SK-N-SH (cell line): ENCODE measurements around the gene MRPL21. TPM values are rescaled to one million over a fixed set of nuclear protein-coding genes. Genes with fewer than 3 reads are reported as not detected.

Source experiments
- CTCF ChIA-PET: fragments of 300-600, 350-600 bp; formaldehyde crosslinking; extraction: SDS; loops from one replicate; lab custom pipeline; 2021; lab: Yijun Ruan, JAX
- POLR2A ChIA-PET: fragments of 350-600 bp; sonication (Branson Sonifier 250); formaldehyde crosslinking; extraction: SDS; loops from one replicate; lab custom pipeline; 2020; ENCODE audit warnings: antibody characterized with exemption, inconsistent platforms; lab: Yijun Ruan, JAX
- DNase-seq: peaks from one replicate; pipeline ENCODE4 v3.0.0; 2012
- H2AFZ ChIP-seq: fragments of 200-600 bp; sonication (generic); 2 replicates; pipeline ENCODE4 v1.8.1; 2016; ENCODE audit warnings: antibody characterized with exemption, mild to moderate bottlenecking, low read depth
- H3F3A ChIP-seq: fragments of 200-600 bp; sonication (generic); replicated peaks from 2 replicates; pipeline ENCODE3; 2016; ENCODE audit warnings: antibody characterized with exemption, mild to moderate bottlenecking; ENCODE audit not compliant: insufficient read depth
- H3K27ac ChIP-seq, 2 experiments: fragments of 200-500 bp in 1 of 2; fragments of 200-600 bp in 1 of 2; sonication (Bioruptor generic) in 1 of 2; sonication (generic), shearing (Covaris generic) in 1 of 2; 2 replicates each; pipeline versions ENCODE4 v1.5.1 to v1.6.1; 2014 to 2016; ENCODE audit warnings: low read depth in 2 of 2, inconsistent platforms in 1 of 2, low read length in 1 of 2, mild to moderate bottlenecking in 1 of 2, mixed read lengths in 1 of 2
- H3K27me3 ChIP-seq: fragments of 200-600 bp; sonication (generic), shearing (Covaris generic); 2 replicates; pipeline ENCODE4 v1.6.1; 2016; ENCODE audit warnings: mixed run types; ENCODE audit not compliant: insufficient read depth
- H3K36me3 ChIP-seq, 2 experiments: fragments of 200-500 bp in 1 of 2; fragments of 200-600 bp in 1 of 2; sonication (Bioruptor generic) in 1 of 2; sonication (generic) in 1 of 2; replicated peaks in 1 of 2; 2 replicates each; pipeline versions ENCODE3 to v1.5.1; 2014 to 2016; ENCODE audit warnings: low read length in 1 of 2, mild to moderate bottlenecking in 1 of 2; ENCODE audit not compliant: insufficient read depth in 2 of 2, control insufficient read depth in 1 of 2
- H3K4me1 ChIP-seq, 2 experiments: fragments of 200-500 bp in 1 of 2; fragments of 200-600 bp in 1 of 2; sonication (Bioruptor generic) in 1 of 2; sonication (generic), shearing (Covaris generic) in 1 of 2; 2 replicates each; pipeline versions ENCODE4 v1.5.1 to v1.6.1; 2014 to 2016; ENCODE audit warnings: low read depth in 1 of 2, low read length in 1 of 2, mixed run types in 1 of 2; ENCODE audit not compliant: insufficient read depth in 2 of 2, control insufficient read depth in 1 of 2
- H3K4me2 ChIP-seq: fragments of 200-600 bp; sonication (generic), shearing (Covaris generic); 2 replicates; pipeline ENCODE4 v1.6.1; 2017; ENCODE audit warnings: mixed run types
- H3K4me3 ChIP-seq, 2 experiments: fragments of 200-500 bp in 1 of 2; fragments of 200-600 bp in 1 of 2; sonication (Bioruptor generic) in 1 of 2; sonication (generic), shearing (Covaris generic) in 1 of 2; 2 replicates each; pipeline versions ENCODE4 v1.5.1 to v1.8.1; 2014 to 2016; ENCODE audit warnings: low read depth in 2 of 2, inconsistent platforms in 1 of 2, low read length in 1 of 2, mild to moderate bottlenecking in 1 of 2, mixed read lengths in 1 of 2, moderate library complexity in 1 of 2
- H3K79me2 ChIP-seq: fragments of 200-600 bp; sonication (generic); 2 replicates; pipeline ENCODE4 v1.8.1; 2017; ENCODE audit warnings: mild to moderate bottlenecking; ENCODE audit not compliant: insufficient read depth
- H3K9ac ChIP-seq: fragments of 200-600 bp; sonication (generic); 2 replicates; pipeline ENCODE4 v1.6.1; 2017; ENCODE audit warnings: mixed run types
- H3K9me2 ChIP-seq: fragments of 200-600 bp; sonication (generic); 2 replicates; pipeline ENCODE4 v1.6.1; 2017; ENCODE audit warnings: mixed run types
- H3K9me3 ChIP-seq: fragments of 200-600 bp; sonication (generic); 2 replicates; pipeline ENCODE4 v1.6.1; 2017; ENCODE audit warnings: mixed run types, mild to moderate bottlenecking, moderate library complexity
- H4K20me1 ChIP-seq: fragments of 200-600 bp; sonication (generic); 2 replicates; pipeline ENCODE4 v1.6.1; 2017; ENCODE audit warnings: mild to moderate bottlenecking, mixed run types; ENCODE audit not compliant: insufficient read depth
- CHD2 ChIP-seq: fragments of 150-350 bp; IDR thresholded peaks from 2 replicates; pipeline ENCODE4 v1.6.1; 2018; ENCODE audit warnings: low read length; ENCODE audit not compliant: partially characterized antibody
- ELF1 ChIP-seq: IDR thresholded peaks from 2 replicates; pipeline ENCODE4 v1.4.0; 2012
- EP300 ChIP-seq, 2 experiments: IDR thresholded peaks; 2 replicates each; pipeline versions ENCODE4 v1.4.0 to v1.6.1; 2012; ENCODE audit warnings: borderline replicate concordance in 1 of 2, low read depth in 1 of 2, low read length in 1 of 2
- FOXJ3 ChIP-seq: sonication (generic); formaldehyde crosslinking; IDR thresholded peaks from 2 replicates; pipeline ENCODE4 v1.5.1; 2020; ENCODE audit warnings: mild to moderate bottlenecking, missing genetic modification reagents
- FOXM1 ChIP-seq: IDR thresholded peaks from 2 replicates; pipeline ENCODE4 v1.4.0; 2012; ENCODE audit warnings: low read depth, mild to moderate bottlenecking
- GABPA ChIP-seq: IDR thresholded peaks from 2 replicates; pipeline ENCODE4 v1.4.0; 2012; ENCODE audit warnings: low read depth, mild to moderate bottlenecking
- GATA2 ChIP-seq: sonication (generic); formaldehyde crosslinking; IDR thresholded peaks from 2 replicates; pipeline ENCODE4 v1.5.0; 2020; ENCODE audit warnings: mild to moderate bottlenecking, missing genetic modification reagents
- IRF3 ChIP-seq: fragments of 150-350 bp; IDR thresholded peaks from 2 replicates; pipeline ENCODE4 v1.6.1; 2016; ENCODE audit warnings: mild to moderate bottlenecking, low read depth, low read length
- MEF2A ChIP-seq: IDR thresholded peaks from 2 replicates; pipeline ENCODE4 v1.4.0; 2012; ENCODE audit warnings: low read depth, borderline replicate concordance
- NRF1 ChIP-seq: IDR thresholded peaks from 2 replicates; pipeline ENCODE4 v1.6.1; 2012; ENCODE audit warnings: low read depth, mild to moderate bottlenecking, low read length
- POLR2AphosphoS5 ChIP-seq: IDR thresholded peaks from 2 replicates; pipeline ENCODE4 v1.6.1; 2012; ENCODE audit warnings: low read depth, low read length
- RAD21 ChIP-seq: IDR thresholded peaks from 2 replicates; pipeline ENCODE4 v1.6.1; 2012; ENCODE audit warnings: mild to moderate bottlenecking, low read length
- RXRA ChIP-seq: IDR thresholded peaks from 2 replicates; pipeline ENCODE4 v1.4.0; 2012; ENCODE audit warnings: low read depth, mild to moderate bottlenecking, borderline replicate concordance
- TAF1 ChIP-seq: IDR thresholded peaks from 2 replicates; pipeline ENCODE4 v1.6.1; 2012; ENCODE audit warnings: low read depth, mild to moderate bottlenecking, low read length, moderate library complexity, borderline replicate concordance
- TEAD4 ChIP-seq: IDR thresholded peaks from 2 replicates; pipeline ENCODE4 v1.4.0; 2012; ENCODE audit warnings: mild to moderate bottlenecking, borderline replicate concordance; ENCODE audit not compliant: insufficient read depth
- USF1 ChIP-seq: IDR thresholded peaks from 2 replicates; pipeline ENCODE4 v1.4.0; 2012; ENCODE audit warnings: low read depth, borderline replicate concordance
- WGBS: methylation state at CpG from one replicate; pipeline ENCODE4 v1.1.6; 2017; ENCODE audit warnings: low lambda C conversion rate; 5-methylcytosine and 5-hydroxymethylcytosine counted together
- polyA plus RNA-seq, 3 experiments: library from polyadenylated mRNA; depleted of rRNA; stranded (reverse); fragments of >200 nt; gene quantifications; 2 replicates each; pipeline ENCODE4 v1.2.3, GENCODE V29; 2012
- TF ChIP-seq, protein P1 (sequence below): IDR thresholded peaks from 2 replicates; pipeline ENCODE4; 2012
- TF ChIP-seq, protein P2 (sequence below): IDR thresholded peaks from 2 replicates; pipeline ENCODE4 v1.6.1; 2012; ENCODE audit warnings: mild to moderate bottlenecking, low read depth, low read length, moderate library complexity
- TF ChIP-seq, protein P3 (sequence below): IDR thresholded peaks from 2 replicates; pipeline ENCODE4 v1.4.0; 2012; ENCODE audit warnings: low read depth, borderline replicate concordance

Gene MRPL21
- polyA plus RNA-seq, 1 of the 3 experiments (the other 2 are of a cell fraction), result 125 TPM

GRCh38 chr11:68859123-68859522 is 44.5 kb downstream of the MRPL21 start:
- no peaks in the 10 kb centered on the region for H3K9me2 ChIP-seq
- no peaks in the 10 kb centered on the region for H3K36me3 ChIP-seq
- DNase-seq, result no peak
- WGBS, result 65% methylated on average over 8 of the region's 8 CpGs
- no peaks in the 10 kb centered on the region for H3K79me2 ChIP-seq
- no peak overlapping the region for H3K9ac ChIP-seq
- H3K4me3 ChIP-seq, result no peak overlapping the region
- H3F3A ChIP-seq, result no peaks in the 10 kb centered on the region
- no peak overlapping the region for H3K4me2 ChIP-seq
- H4K20me1 ChIP-seq, result no peaks in the 10 kb centered on the region
- H3K27me3 ChIP-seq, result peaks cover 10% of the 10 kb centered on the region
- POLR2A ChIA-PET, result no interaction called here
- TF ChIP-seq GATA2 (CRISPR knock-in tag), result no peak
- no peak for TF ChIP-seq USF1
- TF ChIP-seq GABPA, result no peak
- TF ChIP-seq, protein P1, sequence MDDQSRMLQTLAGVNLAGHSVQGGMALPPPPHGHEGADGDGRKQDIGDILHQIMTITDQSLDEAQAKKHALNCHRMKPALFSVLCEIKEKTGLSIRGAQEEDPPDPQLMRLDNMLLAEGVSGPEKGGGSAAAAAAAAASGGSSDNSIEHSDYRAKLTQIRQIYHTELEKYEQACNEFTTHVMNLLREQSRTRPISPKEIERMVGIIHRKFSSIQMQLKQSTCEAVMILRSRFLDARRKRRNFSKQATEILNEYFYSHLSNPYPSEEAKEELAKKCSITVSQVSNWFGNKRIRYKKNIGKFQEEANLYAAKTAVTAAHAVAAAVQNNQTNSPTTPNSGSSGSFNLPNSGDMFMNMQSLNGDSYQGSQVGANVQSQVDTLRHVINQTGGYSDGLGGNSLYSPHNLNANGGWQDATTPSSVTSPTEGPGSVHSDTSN, result no peak
- no peak for TF ChIP-seq FOXM1
- TF ChIP-seq EP300 (IDR thresholded peaks at IDR 0.05; ENCODE audit: borderline replicate concordance in 1 of 2, low read depth in 1 of 2, low read length in 1 of 2), result no peak
- TF ChIP-seq POLR2AphosphoS5, result no peak
- no peak for TF ChIP-seq TAF1
- TF ChIP-seq RXRA, result no peak
- no peak for TF ChIP-seq MEF2A
- no peak for TF ChIP-seq IRF3
- no peak for TF ChIP-seq RAD21
- TF ChIP-seq, protein P2, sequence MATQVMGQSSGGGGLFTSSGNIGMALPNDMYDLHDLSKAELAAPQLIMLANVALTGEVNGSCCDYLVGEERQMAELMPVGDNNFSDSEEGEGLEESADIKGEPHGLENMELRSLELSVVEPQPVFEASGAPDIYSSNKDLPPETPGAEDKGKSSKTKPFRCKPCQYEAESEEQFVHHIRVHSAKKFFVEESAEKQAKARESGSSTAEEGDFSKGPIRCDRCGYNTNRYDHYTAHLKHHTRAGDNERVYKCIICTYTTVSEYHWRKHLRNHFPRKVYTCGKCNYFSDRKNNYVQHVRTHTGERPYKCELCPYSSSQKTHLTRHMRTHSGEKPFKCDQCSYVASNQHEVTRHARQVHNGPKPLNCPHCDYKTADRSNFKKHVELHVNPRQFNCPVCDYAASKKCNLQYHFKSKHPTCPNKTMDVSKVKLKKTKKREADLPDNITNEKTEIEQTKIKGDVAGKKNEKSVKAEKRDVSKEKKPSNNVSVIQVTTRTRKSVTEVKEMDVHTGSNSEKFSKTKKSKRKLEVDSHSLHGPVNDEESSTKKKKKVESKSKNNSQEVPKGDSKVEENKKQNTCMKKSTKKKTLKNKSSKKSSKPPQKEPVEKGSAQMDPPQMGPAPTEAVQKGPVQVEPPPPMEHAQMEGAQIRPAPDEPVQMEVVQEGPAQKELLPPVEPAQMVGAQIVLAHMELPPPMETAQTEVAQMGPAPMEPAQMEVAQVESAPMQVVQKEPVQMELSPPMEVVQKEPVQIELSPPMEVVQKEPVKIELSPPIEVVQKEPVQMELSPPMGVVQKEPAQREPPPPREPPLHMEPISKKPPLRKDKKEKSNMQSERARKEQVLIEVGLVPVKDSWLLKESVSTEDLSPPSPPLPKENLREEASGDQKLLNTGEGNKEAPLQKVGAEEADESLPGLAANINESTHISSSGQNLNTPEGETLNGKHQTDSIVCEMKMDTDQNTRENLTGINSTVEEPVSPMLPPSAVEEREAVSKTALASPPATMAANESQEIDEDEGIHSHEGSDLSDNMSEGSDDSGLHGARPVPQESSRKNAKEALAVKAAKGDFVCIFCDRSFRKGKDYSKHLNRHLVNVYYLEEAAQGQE, result no peak
- no peak for TF ChIP-seq TEAD4
- TF ChIP-seq, protein P3, sequence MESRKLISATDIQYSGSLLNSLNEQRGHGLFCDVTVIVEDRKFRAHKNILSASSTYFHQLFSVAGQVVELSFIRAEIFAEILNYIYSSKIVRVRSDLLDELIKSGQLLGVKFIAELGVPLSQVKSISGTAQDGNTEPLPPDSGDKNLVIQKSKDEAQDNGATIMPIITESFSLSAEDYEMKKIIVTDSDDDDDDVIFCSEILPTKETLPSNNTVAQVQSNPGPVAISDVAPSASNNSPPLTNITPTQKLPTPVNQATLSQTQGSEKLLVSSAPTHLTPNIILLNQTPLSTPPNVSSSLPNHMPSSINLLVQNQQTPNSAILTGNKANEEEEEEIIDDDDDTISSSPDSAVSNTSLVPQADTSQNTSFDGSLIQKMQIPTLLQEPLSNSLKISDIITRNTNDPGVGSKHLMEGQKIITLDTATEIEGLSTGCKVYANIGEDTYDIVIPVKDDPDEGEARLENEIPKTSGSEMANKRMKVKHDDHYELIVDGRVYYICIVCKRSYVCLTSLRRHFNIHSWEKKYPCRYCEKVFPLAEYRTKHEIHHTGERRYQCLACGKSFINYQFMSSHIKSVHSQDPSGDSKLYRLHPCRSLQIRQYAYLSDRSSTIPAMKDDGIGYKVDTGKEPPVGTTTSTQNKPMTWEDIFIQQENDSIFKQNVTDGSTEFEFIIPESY, result no peak
- no peak for TF ChIP-seq CHD2
- TF ChIP-seq NRF1, result no peak
- TF ChIP-seq ELF1, result no peak
- TF ChIP-seq FOXJ3 (CRISPR knock-in tag), result no peak
- CTCF ChIA-PET, result no interaction called here
- no peaks in the 10 kb centered on the region for H3K9me3 ChIP-seq
- no peak overlapping the region for H3K27ac ChIP-seq
- no peaks in the 10 kb centered on the region for H3K4me1 ChIP-seq
- H2AFZ ChIP-seq, result no peak overlapping the region
